ENCODE results near the gene GFM1.

DNA sequence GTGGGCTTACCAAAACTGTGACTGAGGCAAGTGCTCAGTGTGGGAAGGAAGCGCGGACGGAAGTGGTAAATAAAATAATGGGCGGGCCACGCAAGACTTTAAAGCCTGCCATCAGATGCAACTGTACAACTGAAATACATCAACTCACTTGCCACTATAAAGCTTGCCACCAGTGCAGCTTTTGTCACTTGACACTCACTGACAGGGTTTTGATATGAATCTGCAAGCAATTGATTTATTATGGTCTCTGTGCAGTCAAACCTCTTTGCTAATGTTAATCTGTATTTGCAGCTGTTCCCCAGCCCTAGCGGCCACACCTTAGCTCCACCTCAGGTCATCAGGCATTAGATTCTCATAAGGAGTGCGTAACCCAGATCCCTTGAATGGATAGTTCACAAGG is 2.3 kb upstream of the GFM1 start:
- TF ChIP-seq POLR2AphosphoS5 (IDR thresholded peaks at IDR 0.05; ENCODE audit: low read depth, low read length) (no peak), POLR2A (IDR thresholded peaks at IDR 0.05; ENCODE audit: low read depth, low read length) (no peak), TAF1 (IDR thresholded peaks at IDR 0.05; ENCODE audit: borderline replicate concordance, low read depth, low read length) (no peak)
